ENCODE results near the gene NMNAT2.

GRCh38 chr1:183230413-183230812 is 187.8 kb downstream of the NMNAT2 start:
- TF ChIP-seq CTCF (IDR thresholded peaks at IDR 0.05; ENCODE audit: low read length) (no peak), EZH2 (IDR thresholded peaks at IDR 0.05; ENCODE audit: borderline replicate concordance, low read length) (no peak)

Data from OCI-LY1 (cell line).